Measurements from ENCODE around the gene WDR93. TPM values are rescaled to one million over a fixed set of nuclear protein-coding genes. Genes with fewer than 3 reads are reported as not detected.

The WDR93 gene
- total RNA-seq, 1 donor from 2014 or later: not detected

- Histone ChIP-seq H3K4me3 (ENCODE audit: low read depth, low read length) (no peak overlapping the region), H3K27me3 (ENCODE audit: control insufficient read depth, insufficient read depth, low read length) (no peaks in the 10 kb centered on the region), H3K36me3 (ENCODE audit: control insufficient read depth, insufficient read depth, low read length) (no peaks in the 10 kb centered on the region)
- DNase-seq (ENCODE audit: low read depth) (no peak), FAIRE-seq (no peak)
- TF ChIP-seq, protein P1, sequence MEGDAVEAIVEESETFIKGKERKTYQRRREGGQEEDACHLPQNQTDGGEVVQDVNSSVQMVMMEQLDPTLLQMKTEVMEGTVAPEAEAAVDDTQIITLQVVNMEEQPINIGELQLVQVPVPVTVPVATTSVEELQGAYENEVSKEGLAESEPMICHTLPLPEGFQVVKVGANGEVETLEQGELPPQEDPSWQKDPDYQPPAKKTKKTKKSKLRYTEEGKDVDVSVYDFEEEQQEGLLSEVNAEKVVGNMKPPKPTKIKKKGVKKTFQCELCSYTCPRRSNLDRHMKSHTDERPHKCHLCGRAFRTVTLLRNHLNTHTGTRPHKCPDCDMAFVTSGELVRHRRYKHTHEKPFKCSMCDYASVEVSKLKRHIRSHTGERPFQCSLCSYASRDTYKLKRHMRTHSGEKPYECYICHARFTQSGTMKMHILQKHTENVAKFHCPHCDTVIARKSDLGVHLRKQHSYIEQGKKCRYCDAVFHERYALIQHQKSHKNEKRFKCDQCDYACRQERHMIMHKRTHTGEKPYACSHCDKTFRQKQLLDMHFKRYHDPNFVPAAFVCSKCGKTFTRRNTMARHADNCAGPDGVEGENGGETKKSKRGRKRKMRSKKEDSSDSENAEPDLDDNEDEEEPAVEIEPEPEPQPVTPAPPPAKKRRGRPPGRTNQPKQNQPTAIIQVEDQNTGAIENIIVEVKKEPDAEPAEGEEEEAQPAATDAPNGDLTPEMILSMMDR (IDR thresholded peaks at IDR 0.05; ENCODE audit: insufficient read depth, low read length, severe bottlenecking): no peak
Observed at GRCh38 chr15:89765694-89766093, 75.1 kb downstream of the WDR93 start.

- no peak for FAIRE-seq
- no peak for DNase-seq (ENCODE audit: low read depth)
- TF ChIP-seq, protein P1 (IDR thresholded peaks at IDR 0.05; ENCODE audit: insufficient read depth, low read length, severe bottlenecking): no peak
Observed at GRCh38 chr15:89766357-89767311, 76.0 kb downstream of the WDR93 start.

GRCh38 chr15:89767411-89767915, 76.9 kb downstream of the WDR93 start:
- FAIRE-seq (no peak), DNase-seq (ENCODE audit: low read depth) (no peak)
- Histone ChIP-seq H3K27me3 (ENCODE audit: control insufficient read depth, insufficient read depth, low read length) (no peaks in the 10 kb centered on the region), H3K4me3 (ENCODE audit: low read depth, low read length) (no peak overlapping the region), H3K36me3 (ENCODE audit: control insufficient read depth, insufficient read depth, low read length) (no peaks in the 10 kb centered on the region)
- TF ChIP-seq, protein P1 (IDR thresholded peaks at IDR 0.05; ENCODE audit: insufficient read depth, low read length, severe bottlenecking): no peak

More at GRCh38 chr15:89766357-89767311, 76.0 kb downstream of the WDR93 start:
- H3K4me3 ChIP-seq (ENCODE audit: low read depth, low read length): no peak overlapping the region
- no peaks in the 10 kb centered on the region for H3K27me3 ChIP-seq (ENCODE audit: control insufficient read depth, insufficient read depth, low read length)
- no peaks in the 10 kb centered on the region for H3K36me3 ChIP-seq (ENCODE audit: control insufficient read depth, insufficient read depth, low read length)

- TF ChIP-seq, protein P1 (IDR thresholded peaks at IDR 0.05; ENCODE audit: insufficient read depth, low read length, severe bottlenecking): no peak
- DNase-seq (ENCODE audit: low read depth): no peak
- Histone ChIP-seq H3K4me3 (ENCODE audit: low read depth, low read length) (no peak overlapping the region), H3K27me3 (ENCODE audit: control insufficient read depth, insufficient read depth, low read length) (no peaks in the 10 kb centered on the region), H3K36me3 (ENCODE audit: control insufficient read depth, insufficient read depth, low read length) (no peaks in the 10 kb centered on the region)
- FAIRE-seq: no peak
Observed at GRCh38 chr15:89768071-89768500, 77.5 kb downstream of the WDR93 start.

DNA sequence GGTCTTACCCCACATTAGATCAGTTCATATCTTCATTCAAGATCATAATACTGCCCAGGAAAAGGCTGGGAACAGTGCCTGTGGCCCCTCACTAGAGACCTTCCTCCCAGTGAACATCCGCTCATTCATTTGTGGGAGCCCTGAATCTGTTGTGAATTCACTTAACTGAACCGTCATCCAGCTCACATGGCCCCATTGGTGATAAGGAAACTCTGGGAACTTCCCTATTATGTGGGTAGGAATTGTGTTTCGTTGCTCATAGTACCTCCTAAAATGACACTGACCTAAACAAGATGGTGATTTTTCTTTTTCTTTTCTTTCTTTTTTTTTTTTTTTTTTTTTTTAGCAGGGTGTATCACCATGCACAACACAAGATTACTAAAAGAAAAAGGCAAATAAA, 78.8 kb downstream of the WDR93 start:
- no peak overlapping the region for H3K4me3 ChIP-seq (ENCODE audit: low read depth, low read length)
- TF ChIP-seq, protein P1 (IDR thresholded peaks at IDR 0.05; ENCODE audit: insufficient read depth, low read length, severe bottlenecking): no peak
- no peaks in the 10 kb centered on the region for H3K36me3 ChIP-seq (ENCODE audit: control insufficient read depth, insufficient read depth, low read length)
- FAIRE-seq (no peak), DNase-seq (ENCODE audit: low read depth) (no peak)
- H3K27me3 ChIP-seq (ENCODE audit: control insufficient read depth, insufficient read depth, low read length): no peaks in the 10 kb centered on the region

Data from bronchial epithelial cell (primary cell).